LNCAP (cell line): Measurements from ENCODE around the gene FAM228A.

Experiments used
- CTCF ChIP-seq: fragments of 450-650 bp; IDR thresholded peaks from 2 replicates; pipeline ENCODE4 v1.5.1; 2017; ENCODE audit warnings: mild to moderate bottlenecking

The FAM228A gene

GRCh38 chr2:24191848-24192247 lies 17.0 kb downstream of the FAM228A start:
- TF ChIP-seq CTCF, result no peak

GRCh38 chr2:24199968-24200590 lies 25.2 kb downstream of the FAM228A start:
- TF ChIP-seq CTCF, result no peak

- TF ChIP-seq CTCF, result no peak
Measured at GRCh38 chr2:24200799-24201198, 25.9 kb downstream of the FAM228A start.

GRCh38 chr2:24203029-24203786 lies 28.4 kb downstream of the FAM228A start:
- no peak for TF ChIP-seq CTCF

- TF ChIP-seq CTCF, result no peak
Measured at GRCh38 chr2:24203787-24204150, 28.9 kb downstream of the FAM228A start.

- TF ChIP-seq CTCF, result no peak
Measured at GRCh38 chr2:24204505-24204904, 29.7 kb downstream of the FAM228A start.

- TF ChIP-seq CTCF, result no peak
Measured at GRCh38 chr2:24205131-24205530, 30.3 kb downstream of the FAM228A start.
